ENCODE data around the gene BABAM2.
"Not testable (repeated sequence)": the region's sequence is repeated elsewhere in the genome, so short reads cannot be mapped to it uniquely, and the experiment has no call there.

Gene BABAM2

DNA sequence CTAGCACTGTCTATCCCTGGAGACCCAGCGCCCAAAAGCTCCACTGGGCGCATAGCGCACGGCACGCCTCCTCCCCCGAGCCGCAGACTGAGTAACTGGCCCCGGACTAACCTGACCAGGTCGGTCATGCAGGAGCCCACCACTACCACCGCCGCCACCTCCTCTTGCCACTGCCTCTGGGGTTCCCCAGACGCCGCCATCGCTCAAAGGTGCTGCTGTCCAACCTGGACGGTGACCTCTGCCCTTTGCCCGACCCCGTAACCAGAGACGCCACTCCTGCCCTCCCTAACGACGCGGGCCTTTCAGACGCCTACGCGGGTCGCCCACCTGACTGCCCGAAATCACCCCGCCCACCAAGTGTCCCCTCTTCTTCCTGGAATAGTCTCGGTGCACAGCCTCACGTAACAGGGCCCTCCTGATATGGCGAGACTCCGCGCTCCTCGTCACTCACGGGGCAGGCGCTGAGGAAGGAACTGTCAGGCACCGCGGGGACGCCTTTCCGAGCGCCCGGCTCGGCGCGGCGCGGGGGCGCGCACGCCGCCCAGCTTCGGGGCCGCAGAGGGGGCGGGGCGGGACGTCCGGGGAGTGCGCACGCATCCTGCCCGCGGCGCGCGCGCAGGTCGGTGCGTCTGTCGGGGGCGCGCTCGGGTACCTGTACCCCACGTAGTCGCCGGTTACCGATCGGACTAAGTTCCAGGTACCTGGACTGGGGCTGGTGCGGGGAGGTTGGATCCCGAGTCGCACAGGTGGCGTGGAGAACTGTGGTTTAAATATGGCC is at the start of gene BABAM2, which contains the start of gene RBKS:
Gene BABAM2, plus strand, starts transcription at position 584 of the 778 bp plus-strand sequence. CDS start 3,828 bp downstream, outside the sequence.
Gene RBKS, minus strand, starts transcription at position 242 of the 778 bp plus-strand sequence. Its CDS starts 42 bp downstream, at position 200.
- DNase-seq: peak; percentile 86

DNA sequence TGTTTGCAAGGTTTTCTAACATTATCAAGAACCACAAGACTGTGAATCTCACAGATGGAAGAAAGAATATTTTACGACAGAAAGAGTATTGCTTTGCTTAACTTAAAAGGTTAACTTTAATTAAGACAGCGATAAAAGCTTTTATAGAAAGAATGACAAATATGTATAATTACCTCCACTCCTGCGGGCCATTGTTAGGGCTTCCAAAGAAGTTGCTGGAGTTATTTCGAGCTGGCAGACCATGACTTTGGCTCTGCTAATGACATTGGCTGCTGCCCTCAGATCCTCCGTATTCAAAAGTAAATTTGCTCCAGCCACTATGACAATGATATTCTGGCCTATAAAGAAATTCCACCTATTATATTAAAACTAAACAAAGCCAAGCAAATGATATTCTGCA is 47.6 kb upstream of the BABAM2 start:
- no peak for DNase-seq

GRCh38 chr2:27843992-27844391 is 46.5 kb upstream of the BABAM2 start:
- no peak for DNase-seq

DNA sequence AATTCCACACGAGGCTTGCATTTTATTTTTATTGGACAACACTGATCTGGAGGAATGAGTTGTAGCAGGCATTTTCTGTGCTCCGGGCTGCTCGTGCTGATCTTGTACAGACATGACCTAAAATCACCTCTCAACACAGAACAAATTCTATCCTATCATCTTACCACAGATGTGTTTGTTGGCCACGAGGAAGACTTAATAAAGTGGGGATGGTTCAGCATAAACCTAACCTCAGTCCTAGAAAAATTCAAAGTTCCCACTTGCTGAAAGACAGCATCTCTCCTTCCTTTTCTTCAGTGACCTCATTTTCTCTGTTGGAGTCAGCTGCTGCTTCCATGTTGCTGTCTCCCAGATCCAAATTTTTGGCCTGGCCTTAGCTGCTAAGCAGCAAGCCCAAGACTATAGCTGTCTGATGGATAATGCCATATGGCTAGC is 45.7 kb upstream of the BABAM2 start:
- no peak for DNase-seq

DNA sequence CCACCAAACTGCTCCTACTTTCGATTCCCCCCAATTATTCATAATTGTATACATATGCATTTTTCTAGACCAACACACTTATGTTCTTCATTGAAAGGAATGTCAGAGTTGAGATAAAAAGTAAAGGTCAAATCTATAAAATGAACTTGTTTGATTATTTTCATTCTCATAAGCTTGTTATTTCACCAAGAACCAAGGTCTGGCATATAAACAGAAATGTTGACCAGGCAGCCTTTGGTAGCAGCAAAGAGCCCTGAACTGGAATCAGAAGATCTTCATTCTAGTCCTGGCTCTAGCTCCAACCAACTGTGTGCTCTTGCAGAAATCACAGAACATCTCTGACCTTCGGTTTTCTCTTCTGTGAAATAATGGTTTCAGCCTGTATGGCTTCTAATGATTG is 43.2 kb upstream of the BABAM2 start:
- DNase-seq: no peak

DNA sequence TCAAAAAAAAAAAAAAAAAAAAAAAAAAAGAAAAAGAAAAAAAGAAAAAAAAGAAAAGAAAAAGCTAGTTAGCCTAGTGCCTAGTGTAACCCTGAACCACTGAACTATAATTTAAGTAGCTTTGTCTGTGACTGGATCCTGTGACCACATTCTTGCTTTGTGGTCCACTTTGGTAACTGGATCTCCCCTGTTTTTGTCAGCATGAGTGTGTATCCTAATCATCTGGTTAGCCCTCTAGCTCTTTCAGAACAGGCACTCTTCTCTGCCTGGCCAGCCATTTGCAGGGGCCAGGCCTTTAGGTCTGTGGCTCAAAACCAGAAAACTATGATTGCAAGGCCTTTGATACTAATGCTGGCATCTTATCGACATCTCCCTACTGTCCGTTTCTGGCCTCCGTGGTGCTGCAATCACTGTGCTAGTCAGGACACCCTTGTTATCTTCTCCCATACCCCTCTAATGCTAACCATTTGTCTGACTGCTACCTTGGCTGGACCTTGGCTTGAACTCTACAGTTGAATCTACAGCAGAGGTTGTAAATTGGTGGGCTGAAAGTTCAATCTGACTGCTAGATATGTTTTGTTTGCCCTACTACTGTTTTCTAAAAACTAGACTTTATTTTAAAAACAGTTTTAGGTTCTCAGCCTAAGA is 40.8 kb upstream of the BABAM2 start:
- DNase-seq: no peak

DNA sequence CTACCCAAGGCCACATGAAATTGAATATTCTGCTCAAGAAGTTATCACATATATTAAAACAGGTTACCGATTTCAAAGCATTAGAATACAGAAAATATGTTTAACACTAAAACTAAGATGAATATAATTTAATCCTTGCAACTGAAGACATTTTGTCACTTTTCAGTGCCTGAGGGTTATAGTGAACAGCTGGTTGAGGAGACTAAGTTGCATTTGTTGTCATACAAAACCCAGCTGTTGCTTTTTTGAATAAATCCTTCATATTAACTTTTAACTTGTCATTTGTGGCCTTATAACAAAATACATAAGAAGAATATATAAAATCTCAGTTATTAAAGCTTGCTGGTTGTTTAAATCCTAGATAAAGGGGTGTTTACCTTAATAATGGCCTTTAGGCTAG is 37.8 kb upstream of the BABAM2 start:
- no peak for DNase-seq

GRCh38 chr2:27854229-27854862 is 36.2 kb upstream of the BABAM2 start:
- no peak for DNase-seq

DNA sequence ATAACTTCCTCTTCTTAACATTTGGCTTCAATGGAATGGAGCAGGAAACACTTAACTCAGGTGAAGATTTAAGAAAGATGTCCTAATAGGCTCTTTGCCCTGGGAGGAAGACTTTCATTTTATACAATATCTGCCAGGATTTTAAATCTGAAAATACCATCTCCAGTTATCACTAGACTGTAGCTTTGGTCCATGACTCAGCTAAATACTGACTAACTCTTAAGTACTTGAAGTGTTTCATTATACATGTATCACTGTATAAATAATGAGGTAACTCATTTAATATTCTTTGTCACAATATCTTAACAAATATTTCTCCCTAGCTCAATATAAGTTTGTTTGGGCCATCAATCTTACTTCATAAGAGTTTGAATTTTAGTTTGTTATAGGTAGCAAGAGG is 35.1 kb upstream of the BABAM2 start:
- DNase-seq: no peak

- no peak for DNase-seq
These were observed 34.1 kb upstream of the BABAM2 start for GRCh38 chr2:27856386-27856785.

DNA sequence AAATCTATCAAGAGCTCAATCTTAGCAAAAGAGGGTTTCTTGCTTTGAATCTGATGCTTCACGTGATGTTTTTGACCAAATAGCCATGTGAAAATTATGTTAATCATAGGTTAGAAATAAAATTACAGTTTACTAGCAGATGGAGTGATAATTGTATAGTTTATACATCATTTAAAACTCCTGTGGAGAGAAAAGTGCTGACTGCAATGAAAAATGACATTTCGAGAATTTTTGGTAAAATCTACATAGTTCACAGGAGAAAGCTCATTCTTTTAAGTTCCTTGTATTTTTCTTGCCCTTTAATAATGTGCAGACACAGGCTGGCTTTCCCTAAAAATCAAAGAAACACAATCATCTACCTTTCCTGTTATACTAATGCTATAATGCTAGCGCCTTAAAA is 33.6 kb upstream of the BABAM2 start:
- no peak for DNase-seq

GRCh38 chr2:27857417-27858172 is 32.9 kb upstream of the BABAM2 start:
- DNase-seq: no peak

- DNase-seq: no peak
These were observed 30.4 kb upstream of the BABAM2 start for GRCh38 chr2:27860111-27860510.

DNA sequence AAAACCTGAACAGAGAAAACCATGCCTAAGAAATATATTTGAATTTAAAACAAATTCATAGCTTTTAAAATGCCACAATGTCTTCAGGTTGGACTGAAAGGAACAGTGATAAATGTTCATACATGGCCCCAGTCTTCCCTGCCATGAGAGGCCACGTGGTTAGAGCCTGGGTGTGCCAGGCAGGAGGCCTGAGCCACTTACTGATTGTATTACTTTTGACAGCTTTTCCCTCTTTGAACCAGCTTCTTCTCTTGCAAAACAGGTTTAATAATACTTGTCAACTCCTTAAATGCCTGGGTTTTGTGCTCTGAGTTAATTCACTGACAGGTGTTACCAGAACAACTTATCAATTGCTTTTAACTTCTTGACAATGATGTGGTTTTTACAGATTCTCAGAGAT is 27.4 kb upstream of the BABAM2 start:
- DNase-seq: no peak

- DNase-seq: not testable (repeated sequence)
These were observed 26.6 kb upstream of the BABAM2 start for GRCh38 chr2:27863955-27864354.

GRCh38 chr2:27866237-27866636 is 24.3 kb upstream of the BABAM2 start:
- DNase-seq: no peak

DNA sequence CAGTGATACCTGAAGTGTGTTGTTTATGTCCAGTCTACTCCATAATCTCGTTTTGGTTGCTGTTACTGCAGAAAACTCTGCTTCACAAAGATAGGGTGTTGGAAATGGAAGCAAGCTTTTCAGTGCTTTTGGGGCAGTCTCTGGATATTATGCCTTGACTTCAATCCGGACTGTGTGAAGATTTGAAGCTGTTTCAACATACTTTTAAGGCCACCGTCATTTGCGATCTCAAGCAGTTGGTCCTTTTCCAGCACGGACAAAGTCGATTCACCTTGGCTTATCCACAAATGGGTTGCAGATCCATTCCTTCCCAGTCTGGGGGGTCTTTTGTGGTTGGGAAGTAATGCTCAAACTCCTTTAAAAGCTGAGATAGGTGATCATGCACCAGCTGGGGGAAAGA is 20.8 kb upstream of the BABAM2 start:
- no peak for DNase-seq

GRCh38 chr2:27870724-27871123 is 19.8 kb upstream of the BABAM2 start:
- no peak for DNase-seq

DNA sequence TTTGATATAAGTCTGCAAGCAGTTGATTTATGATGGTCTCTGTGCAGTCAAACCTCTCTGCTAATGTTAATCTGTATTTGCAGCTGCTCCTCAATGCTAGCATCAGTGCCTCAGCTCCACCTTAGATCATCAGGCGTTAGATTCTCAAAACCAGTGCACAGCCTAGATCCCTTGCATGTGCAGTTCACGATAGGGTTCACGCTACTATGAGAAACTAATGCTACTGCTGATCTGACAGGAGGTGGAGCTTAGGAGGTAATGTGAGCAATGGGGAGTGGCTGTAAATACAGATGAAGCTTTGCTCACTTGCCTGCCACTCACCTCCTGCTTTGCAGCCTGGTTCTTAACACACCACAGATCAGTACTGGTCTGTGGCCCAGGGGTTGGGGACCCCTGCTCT is 18.7 kb upstream of the BABAM2 start:
- DNase-seq: no peak

DNA sequence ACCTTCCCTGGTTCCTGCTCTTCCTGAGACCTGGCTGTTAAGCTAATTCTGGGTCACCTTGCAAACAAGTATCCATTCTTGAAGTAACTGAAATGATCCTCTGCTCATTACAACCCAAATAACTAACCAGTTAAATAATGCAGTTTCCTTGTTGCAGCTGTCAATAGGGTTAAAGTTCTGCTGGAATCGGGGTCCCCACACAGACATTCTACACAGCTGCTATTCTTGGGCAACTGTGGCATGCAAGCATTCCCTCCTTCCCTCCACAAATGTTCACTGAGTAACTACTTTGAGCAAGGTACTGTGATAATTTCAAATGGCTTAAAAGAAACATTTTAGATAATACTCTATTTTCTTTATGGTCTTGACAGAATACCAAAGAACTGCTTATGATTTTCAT is 17.4 kb upstream of the BABAM2 start:
- DNase-seq: no peak

DNA sequence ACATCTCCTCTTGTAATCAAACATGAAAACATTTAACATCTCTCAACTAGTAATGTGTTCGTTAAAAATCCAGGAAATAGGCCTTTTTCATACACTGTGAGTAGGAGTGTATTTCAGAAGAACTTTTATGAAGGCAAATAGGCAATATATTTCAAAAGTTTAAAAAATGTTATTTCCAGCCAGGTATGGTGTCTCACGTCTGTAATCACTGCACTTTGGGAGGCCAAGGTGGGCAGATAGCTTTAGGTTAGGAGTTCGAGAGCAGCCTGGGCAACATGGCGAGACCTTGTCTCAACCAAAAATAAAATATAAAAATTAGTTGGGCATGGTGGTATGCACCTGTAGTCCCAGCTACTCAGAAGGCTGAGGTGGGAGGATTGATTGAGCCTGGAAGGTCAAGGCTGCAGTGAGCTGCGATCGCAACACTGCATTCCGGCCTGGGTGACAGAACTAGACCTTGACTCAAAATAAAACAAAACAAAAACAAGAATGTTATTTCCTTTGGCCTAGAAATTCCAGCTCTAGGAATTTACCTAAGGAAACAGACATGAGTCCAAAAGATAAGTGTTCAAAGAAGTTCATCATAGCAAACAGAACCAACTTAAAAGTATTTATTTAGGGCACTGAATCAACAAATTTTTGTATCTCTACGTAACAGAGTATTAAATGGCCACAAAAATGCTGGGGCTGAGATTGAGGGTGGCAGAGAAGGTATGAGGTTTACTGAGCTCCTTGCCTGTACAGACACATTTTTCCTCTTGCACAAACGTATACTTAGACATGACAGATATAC is 15.2 kb upstream of the BABAM2 start:
- DNase-seq: no peak

DNA sequence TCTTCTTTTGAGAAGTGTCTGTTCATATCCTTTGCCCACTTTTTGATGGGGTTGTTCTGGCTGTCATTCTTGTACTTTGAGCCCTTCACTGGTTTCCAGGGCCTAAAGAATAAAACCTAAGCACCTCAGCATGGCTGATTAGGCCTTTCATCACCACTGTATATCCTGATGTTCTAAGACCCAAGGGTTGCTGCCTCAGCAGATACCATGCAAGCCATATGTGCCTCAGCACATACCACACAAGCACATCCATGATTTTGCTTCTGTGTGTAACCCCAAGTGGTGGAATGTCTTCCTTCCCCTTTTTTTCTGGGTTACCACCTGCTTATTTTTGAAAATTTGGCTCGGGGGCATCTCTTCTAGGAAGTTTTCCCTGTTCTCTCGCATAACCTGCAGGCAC is 11.7 kb upstream of the BABAM2 start:
- no peak for DNase-seq

Data from activated CD4-positive, alpha-beta T cell treated with anti-CD3 and anti-CD28 coated beads for 1 hour (primary cell).